Keratinocyte (primary cell): ENCODE results near the gene CDC42BPG.

Experiments
- CTCF ChIP-seq, 3 experiments: IDR thresholded peaks in 1 of 3; conservative IDR thresholded peaks in 1 of 3; optimal IDR thresholded peaks in 1 of 3; 2 replicates in 2 of 3; 3 replicates in 1 of 3; pipeline versions ENCODE3 to v1.5.1; 2011; ENCODE audit warnings: low read length in 3 of 3, mild to moderate bottlenecking in 3 of 3, moderate library complexity in 2 of 3, control low read depth in 1 of 3, inconsistent platforms in 1 of 3; ENCODE audit not compliant: insufficient read depth in 2 of 3; ENCODE audit errors: extremely low read depth in 1 of 3
- EZH2 ChIP-seq: IDR thresholded peaks from one replicate; pipeline ENCODE4 v1.6.1; 2012; ENCODE audit warnings: inconsistent platforms, mild to moderate bottlenecking, low read length, moderate library complexity

DNA sequence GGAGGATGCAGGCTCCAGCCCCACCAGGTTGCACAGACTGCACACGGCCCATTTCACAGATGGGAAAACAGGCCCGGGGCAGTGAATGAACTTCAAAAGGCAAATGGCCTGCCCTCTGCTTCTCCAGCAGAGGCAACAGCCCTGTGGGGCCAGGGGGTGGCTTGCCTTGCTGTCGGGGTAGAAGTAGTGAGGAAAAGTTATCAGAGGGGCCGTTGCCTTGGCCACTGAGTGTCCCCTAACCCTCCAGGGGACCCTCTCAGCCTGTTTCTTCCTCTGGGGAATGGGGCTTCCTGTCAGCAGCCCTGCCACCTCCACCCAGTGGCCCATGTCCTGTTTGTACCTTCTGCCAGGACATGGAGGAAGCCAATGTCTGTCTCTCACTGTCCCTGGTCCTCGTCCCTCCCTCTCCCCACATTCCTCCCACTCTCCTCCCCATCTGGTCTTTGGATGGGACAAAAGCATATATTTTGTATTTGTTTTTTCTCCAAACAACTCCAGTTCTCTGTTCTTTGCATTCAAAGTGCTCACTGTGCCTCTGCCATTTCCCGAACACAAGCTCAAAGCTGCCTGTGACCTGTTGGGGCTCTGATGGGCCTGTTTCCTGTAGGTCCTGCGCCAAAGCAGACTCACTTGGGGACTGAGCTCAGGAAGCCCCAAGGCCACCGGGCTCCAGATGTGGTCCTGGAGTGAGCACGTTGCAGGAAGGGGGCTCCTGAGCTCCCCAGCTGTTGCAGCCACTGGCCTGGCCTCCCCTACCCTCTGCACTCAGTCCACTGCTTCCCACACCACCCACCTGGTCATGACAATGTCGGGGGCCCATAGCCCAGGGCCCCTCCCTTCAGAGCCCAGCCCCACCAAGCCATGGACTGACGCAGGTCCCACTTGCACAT lies 50.9 kb downstream of the CDC42BPG start:
- TF ChIP-seq CTCF (optimal IDR thresholded peaks at IDR 0.05 in 1 of 3, IDR thresholded peaks at IDR 0.05 in 1 of 3, conservative IDR thresholded peaks at IDR 0.05 in 1 of 3; ENCODE audit: extremely low read depth in 1 of 3, insufficient read depth in 2 of 3, low read length in 3 of 3) (no peak), EZH2 (no peak)
